Measurements from ENCODE around the gene OSBPL5.

OSBPL5 gene

GRCh38 chr11:3181725-3182461, 16.8 kb upstream of the OSBPL5 start:
- Histone ChIP-seq H2BK5ac (ENCODE audit: low read length) (no peak overlapping the region), H4K91ac (ENCODE audit: low read depth, low read length, poor library complexity) (no peak overlapping the region), H3K14ac (ENCODE audit: low read length) (no peak overlapping the region), H3K27ac (replicated peaks; ENCODE audit: low read length) (no peak overlapping the region), H3K9me3 (replicated peaks in 1 of 2; ENCODE audit: control insufficient read depth in 2 of 2, insufficient read depth in 1 of 2, low read depth in 1 of 2, low read length in 2 of 2) (no peaks in the 10 kb centered on the region), H3K18ac (ENCODE audit: low read length) (no peak overlapping the region), H3K79me1 (ENCODE audit: low read depth, low read length) (no peaks in the 10 kb centered on the region), H4K8ac (ENCODE audit: low read depth, low read length) (no peak overlapping the region), H2BK120ac (ENCODE audit: low read depth, low read length) (no peak overlapping the region), H3K27me3 (ENCODE audit: control insufficient read depth in 3 of 3, insufficient read depth in 3 of 3, low read depth in 1 of 3, low read length in 3 of 3) (no peaks in the 10 kb centered on the region), H3K4me2 (ENCODE audit: insufficient read depth, low read length, poor library complexity, severe bottlenecking) (no peak overlapping the region), H2AK5ac (ENCODE audit: low read depth, low read length) (peak overlapping the region; percentile 33), H2BK15ac (ENCODE audit: low read length) (peak overlapping the region; percentile 31), H3K36me3 (replicated peaks in 1 of 2; ENCODE audit: control insufficient read depth in 2 of 2, insufficient read depth in 2 of 2, low read length in 2 of 2) (no peaks in the 10 kb centered on the region), H3K23ac (ENCODE audit: low read depth, low read length, poor library complexity) (no peak overlapping the region), H2BK12ac (ENCODE audit: low read length) (no peak overlapping the region), H3K4ac (ENCODE audit: low read length) (no peak overlapping the region), H3K4me1 (ENCODE audit: control insufficient read depth in 2 of 2, insufficient read depth in 1 of 2, low read depth in 1 of 2, low read length in 2 of 2) (no peaks in the 10 kb centered on the region), H3K9ac (ENCODE audit: low read depth, low read length, poor library complexity) (no peak overlapping the region), H2AFZ (ENCODE audit: low read length) (no peak overlapping the region), H3K4me3 (ENCODE audit: low read length in 2 of 2) (no peak overlapping the region)
- no CpG with 5 or more reads among the region's 12 CpGs for WGBS, 2 donors (ENCODE audit: extremely low coverage in 2 of 2, insufficient read length in 2 of 2, insufficient replicate concordance in 1 of 2)
- DNase-seq (ENCODE audit: low spot score): no peak

GRCh38 chr11:3180869-3181268, 15.8 kb upstream of the OSBPL5 start:
- Histone ChIP-seq H2BK12ac (ENCODE audit: low read length) (no peak overlapping the region), H3K9me3 (replicated peaks in 1 of 2; ENCODE audit: control insufficient read depth in 2 of 2, insufficient read depth in 1 of 2, low read depth in 1 of 2, low read length in 2 of 2) (peaks cover 4 to 6% of the 10 kb centered on the region in 2 donors), H2AFZ (ENCODE audit: low read length) (no peak overlapping the region), H2BK15ac (ENCODE audit: low read length) (no peak overlapping the region), H4K8ac (ENCODE audit: low read depth, low read length) (no peak overlapping the region), H3K18ac (ENCODE audit: low read length) (no peak overlapping the region), H3K36me3 (replicated peaks in 1 of 2; ENCODE audit: control insufficient read depth in 2 of 2, insufficient read depth in 2 of 2, low read length in 2 of 2) (no peaks in the 10 kb centered on the region), H3K4ac (ENCODE audit: low read length) (no peak overlapping the region), H3K23ac (ENCODE audit: low read depth, low read length, poor library complexity) (no peak overlapping the region), H3K27me3 (ENCODE audit: control insufficient read depth in 3 of 3, insufficient read depth in 3 of 3, low read depth in 1 of 3, low read length in 3 of 3) (no peaks in the 10 kb centered on the region), H3K9ac (ENCODE audit: low read depth, low read length, poor library complexity) (no peak overlapping the region), H2BK5ac (ENCODE audit: low read length) (no peak overlapping the region), H2BK120ac (ENCODE audit: low read depth, low read length) (no peak overlapping the region), H3K79me1 (ENCODE audit: low read depth, low read length) (no peaks in the 10 kb centered on the region), H3K4me1 (ENCODE audit: control insufficient read depth in 2 of 2, insufficient read depth in 1 of 2, low read depth in 1 of 2, low read length in 2 of 2) (no peaks in the 10 kb centered on the region), H3K4me3 (ENCODE audit: low read length in 2 of 2) (no peak overlapping the region), H3K27ac (replicated peaks; ENCODE audit: low read length) (no peak overlapping the region), H2AK5ac (ENCODE audit: low read depth, low read length) (no peak overlapping the region), H3K14ac (ENCODE audit: low read length) (no peak overlapping the region), H4K91ac (ENCODE audit: low read depth, low read length, poor library complexity) (no peak overlapping the region), H3K4me2 (ENCODE audit: insufficient read depth, low read length, poor library complexity, severe bottlenecking) (no peak overlapping the region)
- no peak for DNase-seq (ENCODE audit: low spot score)
- WGBS, 2 donors (ENCODE audit: extremely low coverage in 2 of 2, insufficient read length in 2 of 2, insufficient replicate concordance in 1 of 2): no CpG with 5 or more reads among the region's 5 CpGs

DNA sequence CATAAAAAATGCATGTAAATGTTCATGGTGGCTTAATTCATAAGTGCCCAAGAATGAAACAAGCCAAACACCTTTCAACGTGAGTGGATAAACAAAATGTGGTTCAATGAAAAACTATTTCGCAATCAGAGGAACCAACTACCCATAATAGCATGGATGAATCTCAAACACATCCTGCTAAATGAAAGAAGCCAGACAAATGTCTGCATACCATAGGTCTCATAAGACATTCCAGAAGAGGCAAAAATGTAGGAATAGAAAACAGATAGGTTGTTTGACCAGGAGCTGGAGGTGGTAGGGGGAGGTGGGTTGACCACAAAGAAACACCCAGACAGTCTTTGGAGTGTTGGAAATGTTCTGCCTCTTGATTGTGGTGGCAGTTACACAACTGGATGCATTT, 13.2 kb upstream of the OSBPL5 start:
- H3K14ac ChIP-seq (ENCODE audit: low read length): no peak overlapping the region
- H2BK12ac ChIP-seq (ENCODE audit: low read length): no peak overlapping the region
- H3K4me2 ChIP-seq (ENCODE audit: insufficient read depth, low read length, poor library complexity, severe bottlenecking): no peak overlapping the region
- H2BK15ac ChIP-seq (ENCODE audit: low read length): no peak overlapping the region
- H3K27me3 ChIP-seq (ENCODE audit: control insufficient read depth in 3 of 3, insufficient read depth in 3 of 3, low read depth in 1 of 3, low read length in 3 of 3): no peaks in the 10 kb centered on the region
- no peak for DNase-seq (ENCODE audit: low spot score)
- no peaks in the 10 kb centered on the region for H3K79me1 ChIP-seq (ENCODE audit: low read depth, low read length)
- no peak overlapping the region for H3K18ac ChIP-seq (ENCODE audit: low read length)
- H4K91ac ChIP-seq (ENCODE audit: low read depth, low read length, poor library complexity): no peak overlapping the region
- H3K9me3 ChIP-seq (replicated peaks in 1 of 2; ENCODE audit: control insufficient read depth in 2 of 2, insufficient read depth in 1 of 2, low read depth in 1 of 2, low read length in 2 of 2): peaks cover 6 to 8% of the 10 kb centered on the region in 2 donors
- H3K23ac ChIP-seq (ENCODE audit: low read depth, low read length, poor library complexity): no peak overlapping the region
- no peaks in the 10 kb centered on the region for H3K36me3 ChIP-seq (replicated peaks in 1 of 2; ENCODE audit: control insufficient read depth in 2 of 2, insufficient read depth in 2 of 2, low read length in 2 of 2)
- no CpG with 5 or more reads among the region's 2 CpGs for WGBS, 2 donors (ENCODE audit: extremely low coverage in 2 of 2, insufficient read length in 2 of 2, insufficient replicate concordance in 1 of 2)
- H2BK120ac ChIP-seq (ENCODE audit: low read depth, low read length): no peak overlapping the region
- H3K27ac ChIP-seq (replicated peaks; ENCODE audit: low read length): no peak overlapping the region
- no peak overlapping the region for H2AK5ac ChIP-seq (ENCODE audit: low read depth, low read length)
- no peak overlapping the region for H3K4me3 ChIP-seq (ENCODE audit: low read length in 2 of 2)
- no peaks in the 10 kb centered on the region for H3K4me1 ChIP-seq (ENCODE audit: control insufficient read depth in 2 of 2, insufficient read depth in 1 of 2, low read depth in 1 of 2, low read length in 2 of 2)
- no peak overlapping the region for H3K9ac ChIP-seq (ENCODE audit: low read depth, low read length, poor library complexity)
- no peak overlapping the region for H2AFZ ChIP-seq (ENCODE audit: low read length)
- H3K4ac ChIP-seq (ENCODE audit: low read length): no peak overlapping the region
- H2BK5ac ChIP-seq (ENCODE audit: low read length): no peak overlapping the region
- H4K8ac ChIP-seq (ENCODE audit: low read depth, low read length): no peak overlapping the region

- Histone ChIP-seq H2BK5ac (ENCODE audit: low read length) (no peak overlapping the region), H3K23ac (ENCODE audit: low read depth, low read length, poor library complexity) (no peak overlapping the region), H3K4me3 (ENCODE audit: low read length in 2 of 2) (no peak overlapping the region), H3K36me3 (replicated peaks in 1 of 2; ENCODE audit: control insufficient read depth in 2 of 2, insufficient read depth in 2 of 2, low read length in 2 of 2) (no peaks in the 10 kb centered on the region), H4K8ac (ENCODE audit: low read depth, low read length) (no peak overlapping the region), H2BK12ac (ENCODE audit: low read length) (no peak overlapping the region), H3K27ac (replicated peaks; ENCODE audit: low read length) (no peak overlapping the region), H3K4me2 (ENCODE audit: insufficient read depth, low read length, poor library complexity, severe bottlenecking) (no peak overlapping the region), H3K27me3 (ENCODE audit: control insufficient read depth in 3 of 3, insufficient read depth in 3 of 3, low read depth in 1 of 3, low read length in 3 of 3) (no peaks in the 10 kb centered on the region), H2AK5ac (ENCODE audit: low read depth, low read length) (no peak overlapping the region), H3K18ac (ENCODE audit: low read length) (no peak overlapping the region), H4K91ac (ENCODE audit: low read depth, low read length, poor library complexity) (no peak overlapping the region), H3K4me1 (ENCODE audit: control insufficient read depth in 2 of 2, insufficient read depth in 1 of 2, low read depth in 1 of 2, low read length in 2 of 2) (no peaks in the 10 kb centered on the region), H3K14ac (ENCODE audit: low read length) (no peak overlapping the region), H2AFZ (ENCODE audit: low read length) (no peak overlapping the region), H3K4ac (ENCODE audit: low read length) (no peak overlapping the region), H3K9me3 (replicated peaks in 1 of 2; ENCODE audit: control insufficient read depth in 2 of 2, insufficient read depth in 1 of 2, low read depth in 1 of 2, low read length in 2 of 2) (peaks cover 6 to 8% of the 10 kb centered on the region in 2 donors), H2BK120ac (ENCODE audit: low read depth, low read length) (no peak overlapping the region), H3K79me1 (ENCODE audit: low read depth, low read length) (no peaks in the 10 kb centered on the region), H2BK15ac (ENCODE audit: low read length) (no peak overlapping the region), H3K9ac (ENCODE audit: low read depth, low read length, poor library complexity) (no peak overlapping the region)
- DNase-seq (ENCODE audit: low spot score): no peak
- WGBS, 2 donors (ENCODE audit: extremely low coverage in 2 of 2, insufficient read length in 2 of 2, insufficient replicate concordance in 1 of 2): no CpG with 5 or more reads among the region's 2 CpGs
Measured at GRCh38 chr11:3177931-3178330, 12.8 kb upstream of the OSBPL5 start.
